ENCODE measurements around the gene PNO1. TPM values are rescaled to one million over a fixed set of nuclear protein-coding genes. Genes with fewer than 3 reads are reported as not detected.
"Not testable (repeated sequence)": the region's sequence is repeated elsewhere in the genome, so short reads cannot be mapped to it uniquely, and the experiment has no call there.

PNO1 gene
- total RNA-seq, 1 donor from 2014 or later: 20.3 TPM

DNA sequence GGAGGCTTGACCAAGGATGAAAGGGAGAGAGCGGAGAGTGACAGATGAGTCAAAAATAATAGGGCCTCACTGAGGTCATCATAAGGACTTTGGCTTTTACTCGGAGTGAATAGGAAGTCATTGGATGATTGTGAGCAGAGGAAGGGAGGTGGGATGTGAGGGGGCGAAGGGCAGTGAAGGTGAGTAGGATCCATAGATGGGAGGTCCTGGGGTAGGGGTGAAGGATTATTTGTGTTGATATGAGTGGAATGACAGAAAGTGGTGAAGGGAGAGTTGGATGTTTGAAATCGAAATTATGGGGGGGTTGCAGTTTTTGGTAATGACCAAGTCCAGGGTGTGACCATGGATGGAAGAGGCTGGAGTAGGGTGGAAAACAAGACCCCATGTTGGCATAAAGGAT lies 14.0 kb downstream of the PNO1 start:
- Mint-ChIP-seq H3K4me1 (no peaks in the 10 kb centered on the region), H3K27me3 (ENCODE audit: low read depth) (no peaks in the 10 kb centered on the region)

DNA sequence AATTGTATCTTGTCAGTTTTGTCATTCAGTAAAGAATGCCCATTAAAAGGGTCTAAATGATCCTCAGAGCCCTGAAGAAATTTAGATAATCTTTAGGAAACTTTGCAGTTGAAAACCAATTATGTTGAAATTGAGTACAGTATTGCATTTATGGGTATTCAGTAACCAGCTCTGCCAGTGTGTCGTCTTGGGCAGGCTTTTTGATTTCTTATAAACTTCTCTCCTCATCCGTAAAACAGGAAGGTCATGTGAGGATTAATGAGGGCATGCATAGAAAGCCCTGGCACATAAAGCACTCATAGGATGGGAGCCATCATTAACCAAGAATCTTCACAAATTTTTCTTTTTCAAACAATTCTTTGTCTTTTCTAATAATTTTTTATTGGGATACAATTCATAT lies 14.8 kb downstream of the PNO1 start:
- Mint-ChIP-seq H3K4me3 (no peak overlapping the region), H3K9me3 (no peaks in the 10 kb centered on the region), H3K36me3 (ENCODE audit: low read depth) (peaks cover 8% of the 10 kb centered on the region), H3K27ac (ENCODE audit: unreplicated experiment) (no peak overlapping the region), H3K27me3 (ENCODE audit: low read depth) (no peaks in the 10 kb centered on the region), H3K4me1 (no peaks in the 10 kb centered on the region)
- TF ChIP-seq, protein P1, sequence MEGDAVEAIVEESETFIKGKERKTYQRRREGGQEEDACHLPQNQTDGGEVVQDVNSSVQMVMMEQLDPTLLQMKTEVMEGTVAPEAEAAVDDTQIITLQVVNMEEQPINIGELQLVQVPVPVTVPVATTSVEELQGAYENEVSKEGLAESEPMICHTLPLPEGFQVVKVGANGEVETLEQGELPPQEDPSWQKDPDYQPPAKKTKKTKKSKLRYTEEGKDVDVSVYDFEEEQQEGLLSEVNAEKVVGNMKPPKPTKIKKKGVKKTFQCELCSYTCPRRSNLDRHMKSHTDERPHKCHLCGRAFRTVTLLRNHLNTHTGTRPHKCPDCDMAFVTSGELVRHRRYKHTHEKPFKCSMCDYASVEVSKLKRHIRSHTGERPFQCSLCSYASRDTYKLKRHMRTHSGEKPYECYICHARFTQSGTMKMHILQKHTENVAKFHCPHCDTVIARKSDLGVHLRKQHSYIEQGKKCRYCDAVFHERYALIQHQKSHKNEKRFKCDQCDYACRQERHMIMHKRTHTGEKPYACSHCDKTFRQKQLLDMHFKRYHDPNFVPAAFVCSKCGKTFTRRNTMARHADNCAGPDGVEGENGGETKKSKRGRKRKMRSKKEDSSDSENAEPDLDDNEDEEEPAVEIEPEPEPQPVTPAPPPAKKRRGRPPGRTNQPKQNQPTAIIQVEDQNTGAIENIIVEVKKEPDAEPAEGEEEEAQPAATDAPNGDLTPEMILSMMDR (conservative IDR thresholded peaks at IDR 0.05): no peak
- DNase-seq (ENCODE audit: low read depth, low spot score): no peak

More for the DNA sequence above, 14.0 kb downstream of the PNO1 start:
- H3K9me3 Mint-ChIP-seq: no peaks in the 10 kb centered on the region
- no peak for DNase-seq (ENCODE audit: low read depth, low spot score)
- no peak overlapping the region for H3K4me3 Mint-ChIP-seq
- H3K27ac Mint-ChIP-seq (ENCODE audit: unreplicated experiment): no peak overlapping the region
- TF ChIP-seq, protein P1 (conservative IDR thresholded peaks at IDR 0.05): no peak
- peaks cover 8% of the 10 kb centered on the region for H3K36me3 Mint-ChIP-seq (ENCODE audit: low read depth)

DNA sequence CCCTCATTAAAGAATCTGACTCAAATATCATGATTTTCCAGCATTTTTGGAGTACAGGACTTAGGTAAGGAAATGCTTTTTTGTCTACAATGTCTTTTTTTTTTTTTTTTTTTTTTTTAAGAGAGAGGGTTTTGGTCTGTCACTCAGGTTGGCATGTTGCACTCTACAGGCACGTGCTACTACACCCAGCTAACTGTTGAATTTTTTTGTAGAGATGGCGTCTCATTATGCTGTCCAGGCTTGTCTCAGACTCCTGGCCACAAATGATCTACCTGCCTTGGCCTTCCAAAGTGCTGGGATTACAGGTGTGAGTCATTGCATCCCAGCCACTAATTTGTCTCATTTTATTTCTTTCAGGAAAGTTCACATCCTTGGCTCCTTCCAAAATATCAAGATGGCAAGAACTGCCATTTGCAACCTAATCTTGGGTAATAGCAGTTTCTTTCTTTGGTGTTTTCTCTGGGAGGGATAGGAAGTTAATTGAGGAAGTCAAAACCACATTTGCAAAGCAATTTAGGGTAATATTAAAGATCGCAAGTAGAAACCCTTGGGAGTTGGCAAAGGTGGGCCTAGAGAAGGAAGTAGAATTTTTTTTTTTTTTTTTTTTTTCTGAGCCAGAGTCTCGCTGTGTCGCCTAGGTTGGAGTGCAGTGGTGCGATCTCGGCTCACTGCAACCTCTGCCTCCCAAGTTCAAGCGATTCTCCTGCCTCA lies 15.5 kb downstream of the PNO1 start:
- no peak overlapping the region for H3K4me3 Mint-ChIP-seq
- no peaks in the 10 kb centered on the region for H3K9me3 Mint-ChIP-seq
- H3K27ac Mint-ChIP-seq (ENCODE audit: unreplicated experiment): no peak overlapping the region
- H3K27me3 Mint-ChIP-seq (ENCODE audit: low read depth): no peaks in the 10 kb centered on the region
- peaks cover 8% of the 10 kb centered on the region for H3K36me3 Mint-ChIP-seq (ENCODE audit: low read depth)
- no peaks in the 10 kb centered on the region for H3K4me1 Mint-ChIP-seq
- TF ChIP-seq, protein P1 (conservative IDR thresholded peaks at IDR 0.05): no peak
- no peak for DNase-seq (ENCODE audit: low read depth, low spot score)

DNA sequence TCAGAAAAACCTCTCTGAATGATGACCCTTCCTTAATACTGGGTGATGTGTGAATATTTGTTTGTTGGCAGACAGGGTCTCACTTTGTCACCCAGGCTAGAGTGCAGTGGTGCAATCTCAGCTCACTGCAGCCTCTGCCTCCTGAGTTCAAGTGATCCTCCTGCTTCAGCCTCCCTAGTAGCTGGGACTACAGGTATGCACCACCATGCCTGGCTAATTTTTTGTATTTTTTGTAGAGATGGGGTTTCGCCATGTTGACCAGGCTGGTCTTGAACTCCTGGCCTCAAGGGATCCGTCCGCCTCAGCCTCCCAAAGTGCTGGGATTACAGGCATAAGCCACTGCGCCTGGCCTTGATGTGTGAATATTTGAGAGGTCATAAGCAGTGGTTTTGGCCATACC lies 17.5 kb downstream of the PNO1 start:
- H3K4me3 Mint-ChIP-seq; H3K36me3 Mint-ChIP-seq (ENCODE audit: low read depth); DNase-seq (ENCODE audit: low read depth, low spot score); H3K4me1 Mint-ChIP-seq; H3K9me3 Mint-ChIP-seq; H3K27me3 Mint-ChIP-seq (ENCODE audit: low read depth); H3K27ac Mint-ChIP-seq (ENCODE audit: unreplicated experiment): not testable (repeated sequence)

DNA sequence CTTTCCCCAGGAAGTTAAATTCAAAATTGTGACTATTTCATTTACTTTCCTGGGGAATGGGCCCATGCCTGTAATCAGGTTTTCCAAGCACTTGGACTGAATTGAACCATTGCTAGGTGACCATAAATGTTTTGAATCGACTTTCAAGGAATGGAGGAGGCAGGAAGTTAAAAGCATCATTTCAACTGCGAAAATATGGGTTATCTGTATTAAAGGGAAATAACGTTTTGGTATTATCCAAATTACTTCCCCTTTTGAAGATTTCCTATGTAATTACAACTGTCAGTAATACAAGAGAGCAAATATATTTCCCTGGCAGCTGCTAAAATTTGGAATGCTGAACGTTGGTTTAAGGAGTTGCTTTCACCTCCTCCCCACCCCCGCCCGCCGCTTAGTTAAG lies 19.0 kb downstream of the PNO1 start:
- H3K9me3 Mint-ChIP-seq: no peaks in the 10 kb centered on the region
- no peak overlapping the region for H3K27ac Mint-ChIP-seq (ENCODE audit: unreplicated experiment)
- DNase-seq (ENCODE audit: low read depth, low spot score): no peak
- H3K4me3 Mint-ChIP-seq: no peak overlapping the region
- TF ChIP-seq, protein P1 (conservative IDR thresholded peaks at IDR 0.05): no peak
- H3K4me1 Mint-ChIP-seq: no peaks in the 10 kb centered on the region
- H3K36me3 Mint-ChIP-seq (ENCODE audit: low read depth): peaks cover 8% of the 10 kb centered on the region
- no peaks in the 10 kb centered on the region for H3K27me3 Mint-ChIP-seq (ENCODE audit: low read depth)

DNA sequence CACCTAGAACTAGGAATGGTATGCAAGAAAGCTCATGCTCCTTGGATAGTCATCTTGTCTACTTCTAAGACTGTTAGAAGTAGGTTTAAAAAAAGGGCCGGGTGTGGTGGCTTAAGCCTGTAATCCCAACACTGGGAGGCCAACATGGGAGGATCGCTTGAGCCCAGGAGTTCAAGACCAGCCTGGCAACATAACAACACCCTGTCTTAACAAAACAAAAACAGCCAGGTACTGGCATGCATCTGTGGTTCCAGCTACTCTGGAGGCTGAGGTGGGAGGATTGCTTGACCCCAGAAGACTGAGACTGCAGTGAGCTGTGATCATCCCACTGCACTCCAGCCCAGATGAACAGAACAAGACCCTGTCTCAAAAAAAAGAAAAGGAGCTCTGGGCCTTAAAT lies 19.9 kb downstream of the PNO1 start:
- Mint-ChIP-seq H3K4me3 (no peak overlapping the region), H3K36me3 (ENCODE audit: low read depth) (peaks cover 8% of the 10 kb centered on the region), H3K9me3 (no peaks in the 10 kb centered on the region), H3K27me3 (ENCODE audit: low read depth) (no peaks in the 10 kb centered on the region), H3K27ac (ENCODE audit: unreplicated experiment) (no peak overlapping the region), H3K4me1 (no peaks in the 10 kb centered on the region)
- DNase-seq (ENCODE audit: low read depth, low spot score): no peak
- TF ChIP-seq, protein P1 (conservative IDR thresholded peaks at IDR 0.05): no peak
